WI38 (cell line): ENCODE measurements around the gene FBXO41.

Experiments
- H3K4me3 ChIP-seq: 2 replicates; pipeline ENCODE4 v1.5.1; 2011; ENCODE audit warnings: low read depth, mild to moderate bottlenecking, control low read depth, low read length
- CTCF ChIP-seq: IDR thresholded peaks from 2 replicates; pipeline ENCODE4 v1.5.1; 2012; ENCODE audit warnings: low read depth, mild to moderate bottlenecking, control low read depth, low read length

The FBXO41 gene

GRCh38 chr2:73255007-73255644, 29.2 kb downstream of the FBXO41 start:
- H3K4me3 ChIP-seq: no peak overlapping the region
- TF ChIP-seq CTCF: no peak

DNA sequence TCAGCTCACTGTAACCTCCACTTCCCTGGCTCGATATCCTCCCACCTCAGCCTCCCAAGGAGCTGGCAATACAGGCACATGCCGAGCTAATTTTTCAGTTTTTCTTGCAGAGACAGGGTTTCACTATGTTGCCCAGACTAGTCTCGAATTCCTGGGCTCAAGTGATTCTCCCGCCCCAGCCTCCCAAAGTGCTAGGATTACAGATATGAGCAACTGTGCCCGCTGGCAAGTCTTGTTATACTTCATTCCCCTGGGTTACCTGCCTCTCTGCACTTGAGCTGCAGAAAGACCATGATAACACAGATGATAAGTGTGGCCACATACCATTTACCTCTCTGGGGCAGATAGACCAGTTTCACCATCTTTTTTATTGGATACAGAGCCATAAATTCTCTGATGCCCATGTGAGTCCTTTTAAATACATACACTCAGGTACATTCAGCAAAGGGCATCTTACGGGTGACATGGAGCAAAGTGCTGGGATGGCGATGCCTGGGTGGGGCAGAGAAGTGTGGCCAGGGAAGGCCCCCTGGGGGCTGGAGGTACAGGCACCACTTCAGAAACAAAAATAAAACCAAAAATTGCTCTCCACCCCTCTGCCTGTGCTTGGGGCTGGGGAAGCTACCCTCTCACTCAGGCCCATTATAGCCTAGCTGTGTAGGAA, 29.8 kb downstream of the FBXO41 start:
- TF ChIP-seq CTCF: no peak

DNA sequence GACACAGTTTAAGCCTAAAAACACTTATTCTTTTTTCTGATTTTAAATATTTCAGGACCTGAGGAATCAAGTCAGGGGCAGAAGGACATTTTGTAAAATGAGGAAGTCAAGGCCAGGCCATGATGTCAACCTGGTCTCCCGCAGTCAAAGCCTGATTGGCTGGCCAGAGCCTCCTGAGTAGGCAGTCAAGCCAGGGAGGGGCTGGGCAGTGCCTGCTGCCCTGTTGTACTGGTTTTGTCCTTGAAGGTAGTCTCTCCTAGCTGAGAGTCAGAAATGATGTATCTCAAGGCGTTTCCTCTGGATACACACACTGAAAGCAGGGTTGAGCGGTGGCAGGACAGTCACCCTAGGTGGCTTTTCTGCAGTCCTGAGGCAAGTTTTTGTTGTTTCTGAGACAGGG, 30.4 kb downstream of the FBXO41 start:
- H3K4me3 ChIP-seq: no peak overlapping the region
- no peak for TF ChIP-seq CTCF

More for the DNA sequence above, 29.8 kb downstream of the FBXO41 start:
- no peak overlapping the region for H3K4me3 ChIP-seq

GRCh38 chr2:73253400-73253799, 30.9 kb downstream of the FBXO41 start:
- TF ChIP-seq CTCF: no peak
- H3K4me3 ChIP-seq: no peak overlapping the region

GRCh38 chr2:73252238-73253027, 31.8 kb downstream of the FBXO41 start:
- no peak for TF ChIP-seq CTCF
- no peak overlapping the region for H3K4me3 ChIP-seq

- TF ChIP-seq CTCF: no peak
- H3K4me3 ChIP-seq: no peak overlapping the region
Observed at GRCh38 chr2:73250872-73251846, 33.1 kb downstream of the FBXO41 start.
